Naive thymus-derived CD4-positive, alpha-beta T cell (primary cell): ENCODE measurements around the gene KIRREL2. TPM values are rescaled to one million over a fixed set of nuclear protein-coding genes. Genes with fewer than 3 reads are reported as not detected.

Experiments
- ATAC-seq: fragments of 150-1000 bp; cut with Tn5 transposase; 2 replicates; pipeline ENCODE4 v1.10.0; 2021; ENCODE audit warnings: mild to moderate bottlenecking, moderate library complexity
- CTCF ChIA-PET: fragments of 350-600 bp; sonication (Branson Sonifier 250); formaldehyde crosslinking; loops from one replicate; lab custom pipeline; 2021; ENCODE audit warnings: antibody characterized with exemption; lab: Charles Lee
- POLR2A ChIA-PET: fragments of 350-600 bp; sonication (Branson Sonifier 250); formaldehyde crosslinking; loops from one replicate; lab custom pipeline; 2021; ENCODE audit warnings: antibody characterized with exemption, inconsistent platforms; lab: Charles Lee
- DNase-seq, 9 donors: peaks; one replicate each; pipeline versions ENCODE4 v3.0.0 to v3.0.0-alpha.2; 2020 to 2022; ENCODE audit warnings: mixed read lengths in 1 of 9
- H3K27ac ChIP-seq: one replicate; pipeline ENCODE4 v1.7.0; 2013; ENCODE audit warnings: mild to moderate bottlenecking, low read depth, low read length, moderate library complexity
- H3K27me3 ChIP-seq, 2 donors: one replicate each; pipeline ENCODE4 v1.7.0; 2013; ENCODE audit warnings: low read length in 2 of 2, mild to moderate bottlenecking in 2 of 2, moderate library complexity in 2 of 2; ENCODE audit not compliant: control insufficient read depth in 2 of 2, insufficient read depth in 2 of 2
- H3K36me3 ChIP-seq, 3 experiments: 1 replicate in 2 of 3; 2 replicates in 1 of 3; pipeline ENCODE4 v1.7.0; 2013; ENCODE audit warnings: low read length in 3 of 3, mild to moderate bottlenecking in 3 of 3, moderate library complexity in 1 of 3; ENCODE audit not compliant: insufficient read depth in 3 of 3, control insufficient read depth in 2 of 3
- H3K4me1 ChIP-seq, 2 donors: one replicate each; pipeline ENCODE4 v1.7.0; 2013; ENCODE audit warnings: low read length in 2 of 2, mild to moderate bottlenecking in 2 of 2, moderate library complexity in 1 of 2; ENCODE audit not compliant: control insufficient read depth in 2 of 2, insufficient read depth in 2 of 2
- H3K4me3 ChIP-seq: 2 replicates; pipeline ENCODE4 v1.7.0; 2013; ENCODE audit warnings: mild to moderate bottlenecking, low read length
- H3K9me3 ChIP-seq, 3 experiments: 1 replicate in 2 of 3; 2 replicates in 1 of 3; pipeline ENCODE4 v1.7.0; 2013; ENCODE audit warnings: low read length in 3 of 3; ENCODE audit not compliant: control insufficient read depth in 2 of 3
- H3K27ac Mint-ChIP-seq, 9 donors: one replicate each; pipeline ENCODE4 v1.8.0; 2020 to 2022; ENCODE audit warnings: mixed read lengths in 9 of 9, mild to moderate bottlenecking in 8 of 9, moderate library complexity in 5 of 9, inconsistent platforms in 2 of 9
- H3K27me3 Mint-ChIP-seq, 5 donors: one replicate each; pipeline ENCODE4 v1.8.0; 2021 to 2022; ENCODE audit warnings: mixed read lengths in 5 of 5, mild to moderate bottlenecking in 1 of 5
- H3K36me3 Mint-ChIP-seq, 5 donors: one replicate each; pipeline ENCODE4 v1.8.0; 2020 to 2022; ENCODE audit warnings: mixed read lengths in 5 of 5, mild to moderate bottlenecking in 3 of 5, inconsistent platforms in 1 of 5
- H3K4me1 Mint-ChIP-seq, 7 donors: one replicate each; pipeline ENCODE4 v1.8.0; 2020 to 2022; ENCODE audit warnings: mixed read lengths in 7 of 7, mild to moderate bottlenecking in 3 of 7, inconsistent platforms in 1 of 7
- H3K4me3 Mint-ChIP-seq, 10 donors: one replicate each; pipeline ENCODE4 v1.8.0; 2020 to 2022; ENCODE audit warnings: mild to moderate bottlenecking in 10 of 10, mixed read lengths in 10 of 10, moderate library complexity in 6 of 10, inconsistent platforms in 2 of 10
- H3K9me3 Mint-ChIP-seq, 11 donors: one replicate each; pipeline ENCODE4 v1.8.0; 2020 to 2022; ENCODE audit warnings: mixed read lengths in 11 of 11, mild to moderate bottlenecking in 4 of 11, inconsistent platforms in 1 of 11, moderate library complexity in 1 of 11
- intact Hi-C, 2 donors: fragments of 100-400 bp; cut with micrococcal nuclease; formaldehyde crosslinking; loops; one replicate each; pipeline ENCODE4 v1.15.1; 2023
- polyA plus RNA-seq, 2 donors: library from polyadenylated mRNA; unstranded; fragments of 300-500 nt; fragmentation: Illumina TruSeq; gene quantifications; one replicate each; pipeline ENCODE4 v1.2.3, GENCODE V29; 2021
- total RNA-seq, 6 experiments: library from RNA in 5 of 6; stranded (reverse) in 5 of 6; gene quantifications; 1 replicate in 5 of 6; 2 replicates in 1 of 6; pipeline ENCODE4 v1.2.3 and lab custom pipeline; 2021 to 2026

Gene KIRREL2
- total and polyA plus RNA-seq, 7 experiments from 2014 or later, result 0.16 to 1.3 (median 0.29) TPM; not detected in 4

- H3K4me3 Mint-ChIP-seq, result no peak overlapping the region
- Histone ChIP-seq H3K9me3 (no peaks in the 10 kb centered on the region), H3K4me1 (peaks cover 4% of the 10 kb centered on the region in 2 donors), H3K36me3 (peaks cover 9 to 34% (median 12%) of the 10 kb centered on the region in 3 experiments), H3K27ac (no peak overlapping the region), H3K4me3 (no peak overlapping the region), H3K27me3 (no peaks in the 10 kb centered on the region)
- CTCF ChIA-PET, result interaction anchor here (0.6 to 1.1 kb wide), 2 partner anchors 13 to 40 kb away, joined by 3 read pairs; no protein-coding TSS in a partner anchor
- peaks cover 0 to under 1% (median 0%) of the 10 kb centered on the region in 5 donors for H3K27me3 Mint-ChIP-seq
- no peaks in the 10 kb centered on the region for H3K9me3 Mint-ChIP-seq
- peaks cover 9 to 30% (median 18%) of the 10 kb centered on the region in 5 donors for H3K36me3 Mint-ChIP-seq
- H3K4me1 Mint-ChIP-seq, result peaks cover 6 to 19% (median 11%) of the 10 kb centered on the region in 7 donors
- peak overlapping the region in 6 of 9 donors; percentile 10 to 69 (median 50) for H3K27ac Mint-ChIP-seq
- ATAC-seq (no peak), DNase-seq (no peak)
- POLR2A ChIA-PET, result interaction anchor here (1.0 to 1.5 kb wide), 2 partner anchors 47 to 78 kb away, joined by 3 read pairs; no protein-coding TSS in a partner anchor
- intact Hi-C loops, result no loop called here
These were observed 28.6 kb downstream of the KIRREL2 start for GRCh38 chr19:35885225-35885738.

GRCh38 chr19:35885904-35886303, 29.2 kb downstream of the KIRREL2 start:
- Histone ChIP-seq H3K9me3 (no peaks in the 10 kb centered on the region), H3K27ac (no peak overlapping the region), H3K27me3 (no peaks in the 10 kb centered on the region), H3K36me3 (peaks cover 9 to 40% (median 12%) of the 10 kb centered on the region in 3 experiments), H3K4me3 (no peak overlapping the region), H3K4me1 (peaks cover 4% of the 10 kb centered on the region in 2 donors)
- H3K4me3 Mint-ChIP-seq, result no peak overlapping the region
- ChIA-PET POLR2A (interaction anchor here (0.6 to 1.5 kb wide), 3 partner anchors 46 to 77 kb away, joined by 3 read pairs; no protein-coding TSS in a partner anchor), CTCF (interaction anchor here (0.6 to 1.1 kb wide), 2 partner anchors 12 to 41 kb away, joined by 3 read pairs; no protein-coding TSS in a partner anchor)
- intact Hi-C loops, result no loop called here
- DNase-seq (no peak), ATAC-seq (no peak)
- no peaks in the 10 kb centered on the region for H3K9me3 Mint-ChIP-seq
- H3K27ac Mint-ChIP-seq, result peak overlapping the region in 4 of 9 donors; percentile 10 to 72 (median 50)
- peaks cover 9 to 33% (median 18%) of the 10 kb centered on the region in 5 donors for H3K36me3 Mint-ChIP-seq
- H3K4me1 Mint-ChIP-seq, result peaks cover 6 to 19% (median 14%) of the 10 kb centered on the region in 7 donors
- no peaks in the 10 kb centered on the region for H3K27me3 Mint-ChIP-seq

GRCh38 chr19:35887197-35887596, 30.5 kb downstream of the KIRREL2 start:
- H3K27ac Mint-ChIP-seq, result peak overlapping the region in 2 of 9 donors; percentile 19 to 45
- no peaks in the 10 kb centered on the region for H3K9me3 Mint-ChIP-seq
- Histone ChIP-seq H3K36me3 (peaks cover 12 to 48% (median 14%) of the 10 kb centered on the region in 3 experiments), H3K4me1 (peaks cover 4% of the 10 kb centered on the region in 2 donors), H3K4me3 (no peak overlapping the region), H3K27ac (no peak overlapping the region), H3K27me3 (no peaks in the 10 kb centered on the region), H3K9me3 (no peaks in the 10 kb centered on the region)
- CTCF ChIA-PET, result interaction anchor here (1.8 kb wide), 1 partner anchor 44 kb away, joined by 5 read pairs; no protein-coding TSS in a partner anchor
- intact Hi-C loops, result no loop called here
- DNase-seq (no peak), ATAC-seq (no peak)
- peaks cover 5 to 16% (median 13%) of the 10 kb centered on the region in 7 donors for H3K4me1 Mint-ChIP-seq
- POLR2A ChIA-PET, result interaction anchor here (0.6 to 2.0 kb wide), 2 partner anchors 44 to 260 kb away, joined by 4 to 6 read pairs; no protein-coding TSS in a partner anchor
- peaks cover 9 to 36% (median 21%) of the 10 kb centered on the region in 5 donors for H3K36me3 Mint-ChIP-seq
- H3K27me3 Mint-ChIP-seq, result no peaks in the 10 kb centered on the region
- H3K4me3 Mint-ChIP-seq, result no peak overlapping the region

- Mint-ChIP-seq H3K9me3 (no peaks in the 10 kb centered on the region), H3K27me3 (no peaks in the 10 kb centered on the region), H3K4me3 (no peak overlapping the region), H3K36me3 (peaks cover 9 to 46% (median 29%) of the 10 kb centered on the region in 5 donors), H3K4me1 (peaks cover 2 to 19% (median 13%) of the 10 kb centered on the region in 7 donors), H3K27ac (peak overlapping the region in 5 of 9 donors; percentile 33 to 86 (median 56))
- intact Hi-C loops, result no loop called here
- CTCF ChIA-PET, result interaction anchor here (0.6 to 1.0 kb wide), 3 partner anchors 9 to 92 kb away, joined by 3 read pairs; no protein-coding TSS in a partner anchor
- POLR2A ChIA-PET, result interaction anchor here (0.7 to 2.0 kb wide), 2 partner anchors 43 to 1716 kb away, joined by 3 to 6 read pairs; partner anchors contain the start of gene LSM14A
- H3K4me1 ChIP-seq, result no peaks in the 10 kb centered on the region
- DNase-seq (no peak), ATAC-seq (no peak)
- H3K4me3 ChIP-seq, result no peak overlapping the region
- H3K36me3 ChIP-seq, result peaks cover 14 to 59% (median 21%) of the 10 kb centered on the region in 3 experiments
- H3K27me3 ChIP-seq, result no peaks in the 10 kb centered on the region
- H3K9me3 ChIP-seq, result no peaks in the 10 kb centered on the region
- H3K27ac ChIP-seq, result no peak overlapping the region
These were observed 31.7 kb downstream of the KIRREL2 start for GRCh38 chr19:35888398-35888797.

- Histone ChIP-seq H3K9me3 (no peaks in the 10 kb centered on the region), H3K4me3 (no peak overlapping the region), H3K36me3 (peaks cover 17 to 69% (median 21%) of the 10 kb centered on the region in 3 experiments), H3K4me1 (no peaks in the 10 kb centered on the region), H3K27me3 (no peaks in the 10 kb centered on the region), H3K27ac (no peak overlapping the region)
- Mint-ChIP-seq H3K27ac (peak overlapping the region in 5 of 9 donors; percentile 14 to 79 (median 56)), H3K36me3 (peaks cover 9 to 47% (median 29%) of the 10 kb centered on the region in 5 donors), H3K27me3 (no peaks in the 10 kb centered on the region), H3K9me3 (no peaks in the 10 kb centered on the region), H3K4me1 (peaks cover 2 to 16% (median 12%) of the 10 kb centered on the region in 7 donors), H3K4me3 (no peak overlapping the region)
- CTCF ChIA-PET, result interaction anchor here (0.6 kb wide), 1 partner anchor 8 kb away, joined by 3 read pairs; no protein-coding TSS in a partner anchor
- DNase-seq (no peak), ATAC-seq (no peak)
- intact Hi-C loops, result loop anchor here in 1 of 2 donors (10.0 kb wide), 1 partner anchor 225 kb away; the partner anchor contains the start of genes OVOL3, POLR2I and TBCB
- POLR2A ChIA-PET, result interaction anchor here (0.6 to 0.7 kb wide), 2 partner anchors 39 to 119 kb away, joined by 3 read pairs; no protein-coding TSS in a partner anchor
These were observed 32.8 kb downstream of the KIRREL2 start for GRCh38 chr19:35889370-35890112.

- POLR2A ChIA-PET, result interaction anchor here (0.6 kb wide), 1 partner anchor 38 kb away, joined by 3 read pairs; no protein-coding TSS in a partner anchor
- ATAC-seq (no peak), DNase-seq (no peak)
- H3K4me1 ChIP-seq, result no peaks in the 10 kb centered on the region
- Mint-ChIP-seq H3K9me3 (no peaks in the 10 kb centered on the region), H3K4me3 (no peak overlapping the region), H3K27me3 (no peaks in the 10 kb centered on the region), H3K27ac (peak overlapping the region in 1 of 9 donors; percentile 14), H3K36me3 (peaks cover 9 to 47% (median 29%) of the 10 kb centered on the region in 5 donors), H3K4me1 (peaks cover 2 to 18% (median 12%) of the 10 kb centered on the region in 7 donors)
- CTCF ChIA-PET, result no interaction called here
- intact Hi-C loops, result loop anchor here in 1 of 2 donors (10.0 kb wide), 1 partner anchor 225 kb away; the partner anchor contains the start of genes OVOL3, POLR2I and TBCB
- no peaks in the 10 kb centered on the region for H3K27me3 ChIP-seq
- H3K4me3 ChIP-seq, result no peak overlapping the region
- peaks cover 20 to 75% (median 21%) of the 10 kb centered on the region in 3 experiments for H3K36me3 ChIP-seq
- no peaks in the 10 kb centered on the region for H3K9me3 ChIP-seq
- no peak overlapping the region for H3K27ac ChIP-seq
These were observed 33.5 kb downstream of the KIRREL2 start for GRCh38 chr19:35890113-35890650.
